ENCODE measurements around the gene BAIAP3. TPM values are rescaled to one million over a fixed set of nuclear protein-coding genes. Genes with fewer than 3 reads are reported as not detected.

The BAIAP3 gene
- total and polyA plus RNA-seq, 10 of the 15 experiments (the other 5 are each of a cell fraction or from before 2014, with no cell fraction given) = 0.03 to 0.56 (median 0.17) TPM; not detected in 3

DNA sequence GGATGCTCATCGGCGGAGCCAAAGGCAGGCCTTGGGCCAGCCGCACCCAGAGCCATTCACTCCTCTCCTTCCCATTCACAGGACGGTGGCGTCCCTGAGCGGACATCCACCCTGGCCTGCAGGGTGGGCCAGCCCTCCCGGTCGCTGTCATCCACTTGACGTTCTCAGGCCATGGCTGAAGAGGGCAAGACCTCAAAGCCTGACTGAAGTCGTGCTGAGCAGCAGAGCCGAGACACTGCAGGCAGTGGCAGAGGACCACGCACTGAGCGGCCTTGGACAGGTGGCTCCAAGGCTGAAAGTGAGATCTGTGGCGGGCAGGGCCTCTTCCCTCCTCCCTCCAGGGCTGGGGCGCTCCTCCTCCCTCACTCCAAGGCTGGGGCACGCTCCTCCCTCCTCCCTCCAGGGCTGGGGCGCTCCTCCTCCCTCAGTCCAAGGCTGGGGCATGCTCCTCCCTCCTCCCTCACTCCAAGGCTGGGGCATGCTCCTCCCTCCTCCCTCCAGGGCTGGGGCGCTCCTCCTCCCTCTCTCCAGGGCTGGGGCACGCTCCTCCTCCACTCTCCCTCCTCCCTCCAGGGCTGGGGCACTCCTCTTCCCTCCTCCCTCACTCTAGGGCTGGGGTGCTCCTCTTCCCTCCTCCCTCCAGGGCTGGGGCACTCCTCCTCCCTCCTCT, 42.4 kb downstream of the BAIAP3 start:
- Histone ChIP-seq H3K27ac (ENCODE audit: control insufficient read depth, insufficient read depth) (no peak overlapping the region), H3K9ac (ENCODE audit: control insufficient read depth, insufficient read depth, low read length) (no peak overlapping the region), H3K4me3 (no peak overlapping the region), H3K79me2 (ENCODE audit: control insufficient read depth, insufficient read depth, low read length) (peaks cover 18% of the 10 kb centered on the region), H4K20me1 (ENCODE audit: control insufficient read depth, insufficient read depth) (no peaks in the 10 kb centered on the region), H2AFZ (ENCODE audit: control insufficient read depth, low read depth, low read length) (no peak overlapping the region), H3K27me3 (replicated peaks in 1 of 2; ENCODE audit: control insufficient read depth in 2 of 2, insufficient read depth in 2 of 2, low read length in 1 of 2) (no peaks in the 10 kb centered on the region), H3K36me3 (ENCODE audit: control insufficient read depth in 2 of 2, insufficient read depth in 2 of 2, low read length in 1 of 2) (no peaks in the 10 kb centered on the region; a peak in 3 of 4 replicates), H3K9me3 (replicated peaks; ENCODE audit: control insufficient read depth, insufficient read depth, low read length) (no peaks in the 10 kb centered on the region), H3K4me1 (ENCODE audit: control insufficient read depth, insufficient read depth, low read length) (peaks cover 8% of the 10 kb centered on the region; the same call in 1 of the 2 replicates), H3K4me2 (ENCODE audit: control insufficient read depth, insufficient read depth) (no peak overlapping the region)
- intact Hi-C loops (cut with micrococcal nuclease; ENCODE audit: unreplicated experiment) (no loop called here), in situ Hi-C loops (cut with MboI) (no loop called here)
- WGBS (ENCODE audit: insufficient coverage, insufficient replicate concordance, low lambda C conversion rate, missing lambda C conversion rate) = 96% methylated on average over 15 of the region's 19 CpGs
- no TSS peak for BruUV-seq (replicated peaks)
- POLR2A ChIA-PET = no interaction called here
- TF ChIP-seq POLR2A (IDR thresholded peaks at IDR 0.05; ENCODE audit: low read depth, low read length) (peak; percentile 22; the same call in 1 of the 2 replicates), POLR2AphosphoS2 (IDR thresholded peaks at IDR 0.05; ENCODE audit: low read depth, low read length) (no peak), FOXK2 (IDR thresholded peaks at IDR 0.05) (no peak), NFXL1 (IDR thresholded peaks at IDR 0.05; ENCODE audit: borderline replicate concordance) (peak; percentile 94)
- FAIRE-seq = no peak
- RAD21 ChIA-PET (ENCODE audit: unreplicated experiment) = no interaction called here
- CTCF ChIA-PET = no interaction called here
- ATAC-seq = no peak
- SMC1A ChIA-PET (ENCODE audit: uncharacterized antibody, unreplicated experiment) = no interaction called here
- DNase-seq (ENCODE audit: low read depth, low spot score) = no peak

DNA sequence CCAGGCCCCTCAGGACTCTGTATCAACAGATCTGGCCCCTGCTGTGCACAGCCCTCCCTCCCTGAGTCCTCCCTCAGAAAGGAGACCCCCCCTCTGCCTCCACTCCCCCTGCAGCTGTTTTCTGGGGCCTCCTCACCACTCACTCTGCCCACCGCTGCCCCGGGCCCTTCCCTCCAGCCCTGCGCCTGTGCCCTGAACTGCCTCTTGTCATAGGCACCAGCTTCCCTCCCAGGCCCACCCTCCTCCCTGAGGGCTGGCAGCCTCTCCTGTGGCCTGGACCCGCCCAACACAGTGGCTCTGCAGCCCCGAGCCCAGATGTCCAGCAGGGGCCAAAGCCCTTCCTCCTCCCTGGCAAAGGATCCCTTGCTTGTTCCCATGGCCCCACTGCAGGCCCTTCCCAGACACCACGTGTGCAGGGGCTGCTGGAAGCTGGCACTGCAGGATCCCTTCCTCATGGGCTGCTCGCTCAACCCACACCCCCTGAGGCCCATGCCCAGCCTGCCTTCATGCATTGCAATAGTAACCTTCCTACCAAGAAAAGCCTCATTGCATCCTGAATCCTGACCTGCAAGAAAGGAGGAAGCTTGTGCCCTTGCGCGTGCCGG, 44.1 kb downstream of the BAIAP3 start:
- no peaks in the 10 kb centered on the region for H4K20me1 ChIP-seq (ENCODE audit: control insufficient read depth, insufficient read depth)
- H3K4me1 ChIP-seq (ENCODE audit: control insufficient read depth, insufficient read depth, low read length) = peaks cover 8% of the 10 kb centered on the region; the same call in 1 of the 2 replicates
- H3K27ac ChIP-seq (ENCODE audit: control insufficient read depth, insufficient read depth) = no peak overlapping the region
- ChIA-PET SMC1A (ENCODE audit: uncharacterized antibody, unreplicated experiment) (no interaction called here), RAD21 (ENCODE audit: unreplicated experiment) (no interaction called here), POLR2A (no interaction called here), CTCF (interaction anchor here (2.4 kb wide), 1 partner anchor 14 kb away, joined by 10 read pairs; no protein-coding TSS in a partner anchor)
- H3K9me3 ChIP-seq (replicated peaks; ENCODE audit: control insufficient read depth, insufficient read depth, low read length) = no peaks in the 10 kb centered on the region
- H3K9ac ChIP-seq (ENCODE audit: control insufficient read depth, insufficient read depth, low read length) = no peak overlapping the region; the same call in 1 of the 2 replicates
- H3K27me3 ChIP-seq (replicated peaks in 1 of 2; ENCODE audit: control insufficient read depth in 2 of 2, insufficient read depth in 2 of 2, low read length in 1 of 2) = no peaks in the 10 kb centered on the region
- H3K36me3 ChIP-seq (ENCODE audit: control insufficient read depth in 2 of 2, insufficient read depth in 2 of 2, low read length in 1 of 2) = no peaks in the 10 kb centered on the region; a peak in 1 of 4 replicates
- 91% methylated on average over 6 of the region's 10 CpGs for WGBS (ENCODE audit: insufficient coverage, insufficient replicate concordance, low lambda C conversion rate, missing lambda C conversion rate)
- peaks cover 18% of the 10 kb centered on the region for H3K79me2 ChIP-seq (ENCODE audit: control insufficient read depth, insufficient read depth, low read length)
- BruUV-seq (replicated peaks) = no TSS peak
- H3K4me2 ChIP-seq (ENCODE audit: control insufficient read depth, insufficient read depth) = peak overlapping the region; percentile 80; the same call in 1 of the 2 replicates
- DNase-seq (ENCODE audit: low read depth, low spot score) (no peak), FAIRE-seq (no peak), ATAC-seq (no peak)
- no peak overlapping the region for H2AFZ ChIP-seq (ENCODE audit: control insufficient read depth, low read depth, low read length)
- in situ Hi-C loops (cut with MboI) (no loop called here), intact Hi-C loops (cut with micrococcal nuclease; ENCODE audit: unreplicated experiment) (no loop called here)
- 0 out of 2 replicates have a peak overlapping the region, but pooled peaks have one; percentile 73 for H3K4me3 ChIP-seq
- TF ChIP-seq CHD4 (IDR thresholded peaks at IDR 0.05) (no peak), PAX8 (IDR thresholded peaks at IDR 0.05) (no peak)
- TF ChIP-seq, protein P1, sequence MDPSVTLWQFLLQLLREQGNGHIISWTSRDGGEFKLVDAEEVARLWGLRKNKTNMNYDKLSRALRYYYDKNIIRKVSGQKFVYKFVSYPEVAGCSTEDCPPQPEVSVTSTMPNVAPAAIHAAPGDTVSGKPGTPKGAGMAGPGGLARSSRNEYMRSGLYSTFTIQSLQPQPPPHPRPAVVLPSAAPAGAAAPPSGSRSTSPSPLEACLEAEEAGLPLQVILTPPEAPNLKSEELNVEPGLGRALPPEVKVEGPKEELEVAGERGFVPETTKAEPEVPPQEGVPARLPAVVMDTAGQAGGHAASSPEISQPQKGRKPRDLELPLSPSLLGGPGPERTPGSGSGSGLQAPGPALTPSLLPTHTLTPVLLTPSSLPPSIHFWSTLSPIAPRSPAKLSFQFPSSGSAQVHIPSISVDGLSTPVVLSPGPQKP (IDR thresholded peaks at IDR 0.05; ENCODE audit: low read depth, low read length) = no peak
- TF ChIP-seq, protein P2, sequence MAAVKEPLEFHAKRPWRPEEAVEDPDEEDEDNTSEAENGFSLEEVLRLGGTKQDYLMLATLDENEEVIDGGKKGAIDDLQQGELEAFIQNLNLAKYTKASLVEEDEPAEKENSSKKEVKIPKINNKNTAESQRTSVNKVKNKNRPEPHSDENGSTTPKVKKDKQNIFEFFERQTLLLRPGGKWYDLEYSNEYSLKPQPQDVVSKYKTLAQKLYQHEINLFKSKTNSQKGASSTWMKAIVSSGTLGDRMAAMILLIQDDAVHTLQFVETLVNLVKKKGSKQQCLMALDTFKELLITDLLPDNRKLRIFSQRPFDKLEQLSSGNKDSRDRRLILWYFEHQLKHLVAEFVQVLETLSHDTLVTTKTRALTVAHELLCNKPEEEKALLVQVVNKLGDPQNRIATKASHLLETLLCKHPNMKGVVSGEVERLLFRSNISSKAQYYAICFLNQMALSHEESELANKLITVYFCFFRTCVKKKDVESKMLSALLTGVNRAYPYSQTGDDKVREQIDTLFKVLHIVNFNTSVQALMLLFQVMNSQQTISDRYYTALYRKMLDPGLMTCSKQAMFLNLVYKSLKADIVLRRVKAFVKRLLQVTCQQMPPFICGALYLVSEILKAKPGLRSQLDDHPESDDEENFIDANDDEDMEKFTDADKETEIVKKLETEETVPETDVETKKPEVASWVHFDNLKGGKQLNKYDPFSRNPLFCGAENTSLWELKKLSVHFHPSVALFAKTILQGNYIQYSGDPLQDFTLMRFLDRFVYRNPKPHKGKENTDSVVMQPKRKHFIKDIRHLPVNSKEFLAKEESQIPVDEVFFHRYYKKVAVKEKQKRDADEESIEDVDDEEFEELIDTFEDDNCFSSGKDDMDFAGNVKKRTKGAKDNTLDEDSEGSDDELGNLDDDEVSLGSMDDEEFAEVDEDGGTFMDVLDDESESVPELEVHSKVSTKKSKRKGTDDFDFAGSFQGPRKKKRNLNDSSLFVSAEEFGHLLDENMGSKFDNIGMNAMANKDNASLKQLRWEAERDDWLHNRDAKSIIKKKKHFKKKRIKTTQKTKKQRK (IDR thresholded peaks at IDR 0.05; ENCODE audit: low read depth, low read length) = no peak
